WERI-Rb-1 (cell line): Measurements from ENCODE around the gene VWA2.

Source experiments
- DNase-seq: peaks from one replicate; pipeline ENCODE4 v3.0.0-alpha.2; 2020
- H3K27ac ChIP-seq: fragments of 250-450 bp; sonication (Bioruptor Pico); 2 replicates; pipeline ENCODE4 v1.5.1; 2020; ENCODE audit warnings: mild to moderate bottlenecking, moderate library complexity
- H3K27me3 ChIP-seq: fragments of 250-450 bp; sonication (Bioruptor Pico); 2 replicates; pipeline ENCODE4 v1.5.1; 2021; ENCODE audit warnings: mild to moderate bottlenecking, low read depth, moderate library complexity; ENCODE audit not compliant: insufficient read depth, severe bottlenecking
- H3K36me3 ChIP-seq: fragments of 250-450 bp; sonication (Bioruptor Pico); 2 replicates; pipeline ENCODE4 v1.5.1; 2020; ENCODE audit warnings: mild to moderate bottlenecking, moderate library complexity
- H3K4me3 ChIP-seq: 2 replicates; pipeline ENCODE4 v1.5.1; 2011; ENCODE audit warnings: low read depth, mild to moderate bottlenecking, control low read depth, low read length
- H3K9me3 ChIP-seq: fragments of 250-450 bp; sonication (Bioruptor Pico); 2 replicates; pipeline ENCODE4 v1.5.1; 2021; ENCODE audit warnings: mild to moderate bottlenecking, moderate library complexity; ENCODE audit not compliant: severe bottlenecking
- CTCF ChIP-seq: IDR thresholded peaks from 2 replicates; pipeline ENCODE4 v1.5.1; 2011; ENCODE audit warnings: low read depth, mild to moderate bottlenecking, control low read depth, inconsistent platforms, low read length

Gene VWA2

DNA sequence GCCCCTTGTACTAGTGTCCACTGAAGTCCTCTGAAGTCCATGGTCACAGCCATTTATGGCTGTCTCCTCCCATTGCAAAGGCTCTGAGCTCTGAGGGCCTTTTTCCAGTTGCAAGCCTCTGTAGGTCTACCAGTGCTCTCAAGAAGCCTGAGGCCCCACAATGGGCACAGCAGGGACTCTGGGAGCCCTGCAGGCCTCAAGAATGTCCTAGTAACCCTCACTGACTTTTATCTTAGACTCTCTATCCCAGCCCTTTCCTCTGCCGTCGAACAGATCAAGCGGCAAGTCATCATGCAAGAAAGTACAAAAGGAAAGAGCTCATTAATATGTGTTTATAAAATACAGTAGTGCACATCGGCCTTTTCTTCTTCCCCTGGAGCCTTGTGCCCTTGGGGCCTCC lies 23.4 kb downstream of the VWA2 start:
- no peaks in the 10 kb centered on the region for H3K27me3 ChIP-seq
- H3K27ac ChIP-seq: no peak overlapping the region
- DNase-seq: no peak

GRCh38 chr10:114265392-114266053 lies 26.5 kb downstream of the VWA2 start:
- DNase-seq: no peak
- H3K9me3 ChIP-seq: no peaks in the 10 kb centered on the region

More for the DNA sequence above, 23.4 kb downstream of the VWA2 start:
- Histone ChIP-seq H3K9me3 (no peaks in the 10 kb centered on the region), H3K36me3 (no peaks in the 10 kb centered on the region), H3K4me3 (no peak overlapping the region)
- TF ChIP-seq CTCF: no peak

DNA sequence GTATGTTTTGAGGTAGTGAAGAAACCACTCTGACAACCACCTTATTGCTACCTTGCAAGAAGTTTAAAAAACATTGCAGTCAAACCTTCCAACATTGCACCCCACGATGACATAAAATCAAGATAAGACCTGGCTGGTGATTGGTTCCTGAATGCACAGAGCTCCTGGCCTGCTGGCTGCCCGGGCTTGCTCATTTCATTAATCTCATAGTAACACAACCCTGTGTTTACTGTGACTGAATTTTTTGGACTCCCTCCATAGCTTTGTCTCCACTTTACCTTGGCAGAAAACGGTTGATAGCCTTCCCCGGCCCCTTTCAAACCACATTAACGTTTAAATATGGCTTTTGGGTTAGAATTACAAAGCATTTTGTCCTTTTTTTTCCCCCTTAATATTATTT lies 27.5 kb downstream of the VWA2 start:
- no peak for DNase-seq
- Histone ChIP-seq H3K4me3 (no peak overlapping the region), H3K27ac (no peak overlapping the region), H3K9me3 (no peaks in the 10 kb centered on the region), H3K27me3 (no peaks in the 10 kb centered on the region), H3K36me3 (no peaks in the 10 kb centered on the region)
- TF ChIP-seq CTCF: no peak

More at GRCh38 chr10:114265392-114266053, 26.5 kb downstream of the VWA2 start:
- no peak for TF ChIP-seq CTCF
- no peaks in the 10 kb centered on the region for H3K27me3 ChIP-seq
- H3K4me3 ChIP-seq: no peak overlapping the region
- no peaks in the 10 kb centered on the region for H3K36me3 ChIP-seq
- no peak overlapping the region for H3K27ac ChIP-seq

- H3K4me3 ChIP-seq: no peak overlapping the region
- H3K36me3 ChIP-seq: no peaks in the 10 kb centered on the region
- TF ChIP-seq CTCF: no peak
- H3K9me3 ChIP-seq: no peaks in the 10 kb centered on the region
- no peak overlapping the region for H3K27ac ChIP-seq
- no peaks in the 10 kb centered on the region for H3K27me3 ChIP-seq
- DNase-seq: no peak
Observed at GRCh38 chr10:114271075-114271778, 32.2 kb downstream of the VWA2 start.

DNA sequence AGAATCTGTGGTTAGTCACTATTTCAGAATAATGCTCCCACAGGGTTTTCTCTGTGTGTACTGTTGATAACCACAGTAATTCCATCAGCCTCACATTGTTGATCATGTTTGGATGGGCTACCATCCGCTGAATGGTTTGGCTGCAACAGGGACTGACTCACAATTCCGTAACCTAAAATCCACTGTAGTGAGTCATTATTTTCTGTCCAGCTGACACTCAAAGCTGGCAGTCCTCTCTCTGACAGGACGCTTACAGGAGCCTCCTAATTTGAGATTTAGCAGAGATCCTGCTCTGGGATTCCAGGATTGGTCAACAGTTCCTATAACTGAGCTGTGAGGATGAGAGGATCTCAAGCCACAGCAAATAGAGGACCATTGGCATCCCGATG lies 32.7 kb downstream of the VWA2 start:
- Histone ChIP-seq H3K27me3 (no peaks in the 10 kb centered on the region), H3K36me3 (no peaks in the 10 kb centered on the region), H3K9me3 (no peaks in the 10 kb centered on the region), H3K4me3 (no peak overlapping the region), H3K27ac (no peak overlapping the region)
- no peak for DNase-seq
- no peak for TF ChIP-seq CTCF
